ENCODE results near the gene IGSF1.

Gene IGSF1

DNA sequence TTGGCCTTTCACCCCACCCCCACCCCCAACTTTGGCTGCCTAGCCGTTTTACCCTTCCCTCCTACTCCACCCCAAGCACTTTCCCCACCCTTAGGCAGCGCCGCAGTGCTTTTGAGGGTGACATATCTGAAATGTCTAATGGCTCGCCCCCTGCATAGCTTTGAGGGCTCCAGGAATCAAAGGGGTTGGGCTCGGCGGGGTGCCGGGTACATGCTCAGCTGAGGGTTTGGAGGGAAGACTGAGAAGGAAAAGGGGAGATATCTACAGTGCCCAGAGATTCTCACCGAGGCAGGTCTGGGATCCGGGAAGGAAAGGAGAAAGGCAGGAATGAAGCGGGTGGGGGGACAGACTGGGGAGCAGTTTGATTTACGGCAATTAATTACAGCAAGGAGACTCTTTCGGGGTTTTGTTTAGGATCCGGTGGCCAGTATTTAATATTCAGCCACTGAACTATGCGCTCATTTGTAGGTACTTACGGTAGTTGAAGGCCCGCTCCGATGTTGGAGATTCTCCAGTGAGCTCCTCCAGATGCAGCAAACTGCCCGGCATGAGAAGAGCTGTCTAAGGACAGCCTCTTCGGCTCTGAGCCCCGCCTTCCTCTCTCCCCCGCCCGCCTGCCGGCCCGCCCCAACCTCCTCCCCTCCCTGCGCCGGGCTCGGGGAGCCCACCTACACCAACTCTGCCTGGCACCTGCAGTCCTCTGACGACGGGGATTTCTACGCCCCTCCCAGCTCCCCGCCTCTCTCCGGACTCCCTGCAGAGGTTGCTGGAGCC, at the start of gene IGSF1:
IGSF1 (minus strand) TSS at position 569 of the 774 bp plus-strand sequence. CDS start 2,632 bp downstream, outside the sequence.
- no peak for DNase-seq

GRCh38 chrX:131332331-131332730, 43.2 kb upstream of the IGSF1 start:
- no peak for DNase-seq

DNA sequence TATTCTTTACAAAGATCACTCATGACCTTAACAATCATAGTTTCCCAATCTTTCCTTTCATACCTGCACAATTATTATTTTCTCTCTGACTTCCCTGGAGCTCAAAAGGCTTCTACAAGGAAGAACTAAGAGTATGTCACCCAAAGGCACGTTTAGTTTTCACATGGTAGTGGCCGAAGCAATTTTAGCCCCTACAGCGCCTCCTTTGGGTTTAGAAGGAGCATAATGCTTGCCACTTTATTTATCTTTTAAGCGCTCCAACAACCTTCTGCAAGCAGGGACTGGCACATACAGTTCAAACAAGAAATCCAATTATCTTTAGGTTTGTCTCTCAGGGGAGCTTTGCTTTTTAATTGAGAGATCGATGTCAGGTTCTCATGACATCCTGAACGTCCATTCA, 42.0 kb upstream of the IGSF1 start:
- no peak for DNase-seq

DNA sequence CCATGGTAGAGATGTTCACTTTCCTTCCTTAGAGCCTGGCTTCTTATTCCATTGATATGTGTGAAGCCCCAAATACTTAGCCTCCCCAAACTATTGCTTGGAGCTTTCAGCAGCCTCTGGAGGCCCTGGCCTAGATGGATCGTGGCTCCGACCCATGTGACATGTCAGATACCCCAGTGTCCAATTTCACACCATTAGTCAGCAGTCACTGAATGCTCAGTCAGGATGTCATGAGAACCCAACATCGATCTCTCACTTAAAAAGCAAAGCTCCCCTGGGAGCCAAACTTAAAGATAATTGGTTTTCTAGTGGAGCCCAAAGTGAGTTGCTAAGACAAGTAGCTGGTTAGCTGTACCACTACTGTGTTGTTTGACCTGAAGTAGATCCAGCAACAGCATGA, 41.6 kb upstream of the IGSF1 start:
- DNase-seq, result no peak

DNA sequence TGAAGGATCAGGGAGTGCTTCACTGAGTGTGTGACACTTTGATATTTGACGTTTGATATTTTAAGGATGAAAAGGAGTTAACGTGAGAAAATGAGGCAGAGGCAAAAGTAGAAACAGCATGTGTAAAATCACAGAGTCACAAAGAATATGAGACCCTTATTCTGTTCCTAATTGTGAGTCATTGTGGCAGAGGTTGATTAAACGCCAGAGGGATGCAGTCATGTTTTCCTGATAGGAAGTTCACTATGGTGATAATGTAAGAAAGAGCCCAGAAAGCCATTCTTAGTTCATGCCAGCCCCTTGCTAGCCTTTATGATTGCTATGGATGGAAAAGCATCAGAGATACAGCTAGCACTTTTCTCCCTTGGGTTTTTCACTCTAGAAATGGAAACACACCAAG, 33.5 kb upstream of the IGSF1 start:
- no peak for DNase-seq

DNA sequence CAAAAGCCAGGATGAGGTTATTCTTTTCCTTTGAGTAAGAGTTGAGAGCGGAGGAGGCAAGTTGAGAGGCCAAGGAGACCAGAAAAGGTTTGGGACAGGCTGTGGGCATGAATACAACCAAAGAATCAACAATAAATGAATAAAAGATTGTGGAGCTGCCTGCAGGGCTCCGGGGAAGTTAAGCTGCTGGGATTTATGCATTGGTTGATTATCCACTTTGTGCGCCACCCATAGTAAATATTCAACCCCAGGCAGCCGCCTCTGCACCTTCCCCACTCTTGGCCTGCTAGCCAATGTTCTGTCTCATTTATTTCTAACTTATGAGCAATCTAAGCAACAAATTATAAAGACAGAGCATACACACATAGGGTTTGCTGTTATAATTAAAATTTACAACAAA, 28.2 kb upstream of the IGSF1 start:
- DNase-seq, result no peak

GRCh38 chrX:131316260-131316659, 27.2 kb upstream of the IGSF1 start:
- DNase-seq, result no peak

DNA sequence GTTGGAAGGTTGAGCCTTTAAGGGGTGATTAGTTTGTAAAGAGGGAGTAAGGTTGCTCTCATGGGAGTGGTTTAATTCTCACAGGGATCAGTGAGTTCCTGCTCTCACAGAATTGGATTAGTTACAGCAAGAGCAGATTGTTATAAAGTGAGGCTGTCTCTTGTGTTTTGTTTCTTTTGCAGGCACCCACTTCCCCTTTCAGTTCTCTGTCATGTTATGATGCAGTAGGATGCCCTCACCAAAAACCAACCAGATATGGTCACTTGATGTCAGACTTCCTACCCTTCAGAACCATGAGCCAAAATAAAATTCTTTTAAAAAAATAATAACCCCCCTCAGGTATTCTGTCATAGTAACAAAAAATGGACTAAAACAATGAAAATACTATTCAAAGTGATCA, 19.9 kb upstream of the IGSF1 start:
- DNase-seq, result no peak

- DNase-seq, result no peak
Observed at GRCh38 chrX:131306601-131307000, 17.5 kb upstream of the IGSF1 start.

DNA sequence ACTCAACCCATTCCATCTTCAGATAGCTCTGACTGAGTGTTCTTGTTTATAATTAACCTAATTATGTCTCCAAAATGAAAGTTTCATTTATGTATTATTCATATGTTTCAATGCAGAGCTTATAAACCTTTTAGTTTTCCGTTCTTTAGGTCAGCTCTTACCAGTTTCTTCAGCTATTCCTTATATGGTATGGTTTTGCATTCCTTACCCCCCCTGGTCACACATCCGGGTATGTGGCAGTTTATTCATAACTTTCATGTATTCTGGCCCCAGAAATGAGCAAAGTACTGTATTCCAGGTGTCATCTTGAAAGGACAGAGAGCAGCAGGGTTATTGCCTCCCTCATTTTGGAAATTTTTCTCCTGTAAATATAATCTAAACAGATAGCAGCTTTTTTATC, 16.8 kb upstream of the IGSF1 start:
- no peak for DNase-seq

- no peak for DNase-seq
Observed at GRCh38 chrX:131302701-131303100, 13.6 kb upstream of the IGSF1 start.

GRCh38 chrX:131301155-131301554, 12.0 kb upstream of the IGSF1 start:
- DNase-seq, result no peak

GRCh38 chrX:131298846-131299245, 9.7 kb upstream of the IGSF1 start:
- no peak for DNase-seq

DNA sequence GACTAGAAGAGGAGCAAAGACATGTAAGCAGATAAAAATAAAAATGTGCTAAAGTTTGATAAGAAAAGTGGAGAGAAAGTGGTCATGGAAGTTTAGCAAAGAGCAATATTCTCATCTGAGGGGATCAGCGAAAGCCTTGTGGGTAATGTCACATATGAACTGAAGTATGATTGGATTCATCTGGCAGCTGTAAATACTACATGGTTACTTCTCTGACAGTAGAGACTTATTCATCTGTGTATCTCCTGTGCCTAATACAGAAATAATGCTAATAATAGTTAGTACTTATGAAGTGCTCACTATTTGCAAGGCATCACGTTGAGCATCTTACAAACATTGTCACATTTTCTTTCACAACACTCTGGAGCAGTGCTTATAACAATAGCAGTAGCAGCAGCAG, 8.9 kb upstream of the IGSF1 start:
- no peak for DNase-seq

GRCh38 chrX:131289527-131289926, 421 bp upstream of the IGSF1 start:
- DNase-seq, result no peak

GRCh38 chrX:131288188-131288587, 918 bp downstream of the IGSF1 start:
- no peak for DNase-seq

- DNase-seq, result no peak
Observed at GRCh38 chrX:131287560-131288179, 1.4 kb downstream of the IGSF1 start.

DNA sequence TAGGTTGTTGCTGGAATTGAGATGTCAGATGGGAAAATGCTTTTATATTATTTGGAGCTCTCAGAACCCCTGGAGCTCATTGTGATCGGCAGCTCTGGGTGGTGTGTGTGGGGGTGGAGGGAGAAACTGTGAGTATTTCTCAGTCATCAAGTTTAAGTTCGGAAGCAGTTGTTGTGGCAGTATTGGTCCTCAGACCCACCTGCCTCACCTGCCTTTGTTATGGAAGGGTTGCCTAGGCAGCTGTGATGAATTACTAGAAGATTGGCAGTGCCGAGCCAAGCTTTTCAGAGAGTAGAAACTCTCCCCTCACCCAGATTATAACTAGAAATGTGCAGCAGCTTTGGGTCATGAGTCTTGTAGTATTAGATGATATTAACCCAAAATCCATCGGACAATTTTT, 9.5 kb downstream of the IGSF1 start:
- DNase-seq, result no peak

- DNase-seq, result no peak
Observed at GRCh38 chrX:131279197-131279596, 9.9 kb downstream of the IGSF1 start.

DNA sequence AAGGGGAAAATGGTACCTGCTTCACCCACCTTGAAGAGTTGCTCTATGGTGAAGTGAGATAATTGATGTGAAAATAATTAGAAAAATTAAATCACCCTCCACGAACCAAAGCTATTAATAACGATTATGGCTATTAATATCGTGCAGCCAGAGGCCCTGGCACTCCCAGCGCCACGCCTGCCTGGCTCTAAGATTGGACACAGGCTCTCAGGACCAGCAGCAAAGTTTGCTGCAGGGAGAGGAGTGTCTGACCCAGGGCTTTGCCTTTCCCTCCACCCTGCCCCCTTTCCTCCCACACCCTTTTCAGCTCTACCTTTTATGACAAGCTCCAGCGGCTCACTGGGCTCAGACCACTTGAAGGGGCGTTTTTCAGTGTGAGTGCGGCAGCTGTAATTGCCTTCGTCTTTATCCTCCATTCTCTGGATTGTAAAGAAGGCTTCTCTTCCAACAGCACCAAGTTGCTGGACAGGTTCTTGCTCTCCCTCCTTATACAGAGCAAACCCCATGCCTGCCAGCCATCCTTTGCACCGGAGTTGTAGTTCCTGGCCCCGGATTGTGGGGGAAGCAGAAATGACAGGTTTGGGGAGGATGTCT, 11.5 kb downstream of the IGSF1 start:
- no peak for DNase-seq

DNA sequence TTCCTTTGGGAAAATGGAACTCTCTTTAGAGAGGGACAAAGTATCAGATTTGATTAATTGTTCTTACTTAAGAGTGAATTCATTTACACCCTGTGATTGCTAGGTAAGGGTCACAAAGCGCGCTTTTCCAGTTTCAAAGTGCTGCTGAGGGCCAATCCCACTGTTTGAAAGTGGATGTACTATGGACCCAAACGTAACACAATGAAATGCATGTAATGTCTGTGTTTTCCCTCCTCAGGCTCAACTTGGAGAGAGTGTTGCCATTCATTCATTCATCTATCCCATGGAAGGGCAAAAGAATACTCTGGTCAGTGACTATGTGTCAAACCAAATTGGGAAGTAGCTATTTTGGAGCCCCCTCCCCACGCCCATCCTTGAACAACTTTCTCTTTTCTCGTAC, 16.1 kb downstream of the IGSF1 start:
- DNase-seq, result no peak

- no peak for DNase-seq
Observed at GRCh38 chrX:131271826-131272225, 17.3 kb downstream of the IGSF1 start.

- DNase-seq, result no peak
Observed at GRCh38 chrX:131271274-131271673, 17.8 kb downstream of the IGSF1 start.

- no peak for DNase-seq
Observed at GRCh38 chrX:131270080-131270479, 19.0 kb downstream of the IGSF1 start.

Data from SHP77 (cell line).